ENCODE measurements around the gene SF3B3.

SF3B3 gene

DNA sequence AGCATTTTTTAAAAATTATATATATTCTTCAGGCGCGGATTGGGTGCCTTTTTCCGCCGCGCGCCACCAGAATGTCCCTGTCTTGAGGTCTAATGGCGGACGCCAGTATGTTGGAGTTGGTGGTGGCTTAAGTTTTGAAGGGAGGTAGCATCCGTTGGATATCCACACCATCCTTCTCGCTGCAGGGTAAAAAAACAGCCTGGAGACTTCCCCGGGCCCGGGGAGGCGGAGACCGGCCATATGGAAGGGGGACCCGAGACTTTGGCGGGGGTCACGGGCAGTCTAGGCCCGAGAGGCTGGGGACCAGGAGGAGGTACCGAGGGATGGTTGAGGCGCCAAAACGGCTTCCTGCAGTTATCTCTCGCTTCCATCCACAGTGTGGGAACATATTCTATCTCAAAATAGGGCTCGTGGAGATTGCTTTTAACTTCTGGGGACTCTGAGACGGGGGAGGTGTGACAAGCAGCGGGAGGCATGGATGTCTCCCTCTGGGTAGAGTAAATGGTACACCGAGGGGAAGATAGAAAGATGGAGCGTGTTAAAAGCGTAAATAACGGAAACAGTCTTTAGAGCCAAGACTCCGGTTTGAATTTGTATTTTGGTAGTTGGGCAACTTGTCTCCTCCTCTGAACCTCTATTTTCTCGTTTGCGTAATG, at the start of gene SF3B3:
Gene SF3B3 (plus strand): TSS at position 74 of the 656 bp plus-strand sequence. CDS start 2,841 bp downstream, outside the sequence.
- no peak for FAIRE-seq
- peak; percentile 28 for DNase-seq (ENCODE audit: insufficient read length, low spot score)

- DNase-seq (ENCODE audit: insufficient read length, low spot score): no peak
- FAIRE-seq: no peak
Measured at GRCh38 chr16:70474320-70475053, 49.1 kb upstream of the SF3B3 start.

DNA sequence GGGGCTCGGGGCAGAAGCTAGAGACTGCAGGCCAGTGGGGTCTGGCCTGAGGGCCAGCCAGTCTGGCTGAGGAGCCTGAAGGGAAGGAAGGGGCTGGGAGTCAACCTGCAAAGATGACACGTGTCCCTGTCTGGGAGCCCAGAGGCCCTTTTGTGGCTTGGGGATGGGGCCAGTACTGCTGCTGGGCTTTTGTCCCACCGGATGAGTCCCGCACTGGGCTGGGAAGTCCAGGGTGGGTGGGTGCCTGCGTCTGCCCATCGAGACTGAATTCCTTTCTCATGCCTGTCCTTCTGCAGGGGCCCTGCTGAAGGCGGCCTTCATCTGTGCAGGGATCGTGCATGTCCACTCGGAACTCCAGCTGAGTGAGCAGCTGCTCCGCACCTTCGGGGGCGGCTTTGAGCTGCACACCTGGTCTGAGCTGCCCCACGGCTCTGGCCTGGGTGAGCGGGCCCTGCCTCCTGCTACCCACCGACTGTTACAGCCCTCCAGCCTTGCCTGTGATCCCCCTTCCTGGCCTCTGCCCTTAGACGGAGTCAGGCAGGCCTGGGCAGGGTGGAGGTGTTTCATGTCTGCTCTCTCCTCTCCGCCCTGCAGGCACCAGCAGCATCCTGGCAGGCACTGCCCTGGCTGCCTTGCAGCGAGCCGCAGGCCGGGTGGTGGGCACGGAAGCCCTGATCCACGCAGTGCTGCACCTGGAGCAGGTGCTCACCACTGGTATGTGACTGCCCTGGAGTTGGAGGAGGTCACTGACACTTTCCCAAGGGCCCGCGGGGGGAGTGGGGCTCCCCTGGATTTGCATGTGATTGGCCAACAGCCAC, 48.4 kb upstream of the SF3B3 start:
- FAIRE-seq: no peak

GRCh38 chr16:70476272-70477020, 47.2 kb upstream of the SF3B3 start:
- DNase-seq (ENCODE audit: insufficient read length, low spot score) (peak; percentile 99), FAIRE-seq (peak; percentile 99)

More for the DNA sequence above, 48.4 kb upstream of the SF3B3 start:
- DNase-seq (ENCODE audit: insufficient read length, low spot score): no peak

DNA sequence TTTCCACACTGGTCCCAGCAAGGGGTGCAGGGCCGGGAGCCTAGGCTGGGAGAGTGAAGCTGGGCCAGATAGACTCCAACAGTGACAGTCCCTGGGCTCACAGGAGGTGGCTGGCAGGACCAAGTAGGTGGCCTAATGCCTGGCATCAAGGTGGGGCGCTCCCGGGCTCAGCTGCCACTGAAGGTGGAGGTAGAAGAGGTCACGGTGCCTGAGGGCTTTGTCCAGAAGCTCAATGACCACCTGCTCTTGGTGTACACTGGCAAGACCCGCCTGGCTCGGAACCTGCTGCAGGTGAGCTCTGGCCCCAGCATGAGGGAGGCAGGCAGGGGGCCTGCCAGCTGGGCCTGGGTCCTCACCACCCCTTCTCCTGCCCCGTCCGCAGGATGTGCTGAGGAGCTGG, 45.4 kb upstream of the SF3B3 start:
- FAIRE-seq: no peak
- DNase-seq (ENCODE audit: insufficient read length, low spot score): no peak

DNA sequence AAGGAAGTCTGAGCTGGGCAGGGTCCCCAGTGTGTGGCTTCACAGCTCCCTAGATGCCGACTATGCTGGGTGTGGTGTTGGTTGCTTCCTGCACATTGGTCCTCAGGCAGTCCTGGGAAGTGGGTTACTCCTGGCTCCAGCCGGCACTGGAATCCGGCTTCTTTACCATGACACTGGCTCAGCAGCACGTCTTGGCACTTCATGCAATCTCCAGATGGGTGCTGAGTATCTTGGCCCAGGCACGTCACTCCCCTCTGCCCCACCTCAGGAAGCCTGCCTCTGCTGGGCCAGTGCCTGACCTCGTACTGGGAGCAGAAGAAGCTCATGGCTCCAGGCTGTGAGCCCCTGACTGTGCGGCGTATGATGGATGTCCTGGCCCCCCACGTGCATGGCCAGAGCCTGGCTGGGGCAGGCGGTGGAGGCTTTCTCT, 44.7 kb upstream of the SF3B3 start:
- FAIRE-seq (no peak), DNase-seq (ENCODE audit: insufficient read length, low spot score) (no peak)

DNA sequence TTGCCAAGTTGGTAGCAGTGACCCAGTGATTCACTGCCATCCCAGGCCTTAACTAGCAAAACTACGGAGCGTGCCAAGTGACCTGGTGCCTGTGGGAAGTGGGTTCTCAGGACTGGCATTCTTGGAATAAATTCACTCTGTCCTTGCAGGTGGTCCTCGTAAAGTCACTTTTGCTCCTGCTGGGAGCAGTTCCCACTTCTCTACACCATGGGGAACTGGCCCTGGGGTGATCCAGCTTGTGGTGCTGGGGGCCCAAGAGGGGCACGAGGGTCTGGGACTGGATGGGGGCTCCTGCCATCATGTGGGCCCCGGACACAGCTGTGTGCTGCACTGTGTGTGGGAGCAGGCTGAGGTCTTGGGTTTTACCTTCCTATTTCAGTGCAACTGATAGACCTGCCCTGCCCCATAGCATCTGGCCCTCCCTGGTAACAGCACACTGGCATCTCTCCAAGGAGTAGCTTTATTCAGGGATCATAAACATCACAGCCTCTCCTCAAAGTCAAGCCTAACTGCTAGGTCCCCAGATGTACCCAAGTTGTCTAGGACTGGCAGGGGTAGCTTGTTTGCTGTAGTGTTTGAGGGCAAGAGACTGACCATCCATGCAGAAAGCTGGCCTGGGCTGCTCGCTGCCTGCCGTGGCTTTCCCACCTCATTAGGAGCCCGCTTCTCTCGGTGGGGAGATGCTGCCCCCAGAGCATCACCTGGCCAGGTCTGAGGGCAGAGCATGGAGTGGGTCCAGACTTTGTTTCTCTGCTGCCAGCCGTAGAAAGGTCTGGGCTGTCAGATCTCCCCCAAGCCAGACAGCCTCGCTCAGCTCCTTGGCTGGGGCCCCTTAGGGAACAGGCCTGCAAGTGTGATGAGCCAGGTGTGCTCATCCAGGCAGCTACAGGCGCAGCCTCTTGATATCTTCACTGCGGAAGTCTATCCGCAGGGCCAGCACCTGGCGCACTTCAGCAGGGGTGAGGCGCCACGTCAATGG, 43.2 kb upstream of the SF3B3 start:
- DNase-seq (ENCODE audit: insufficient read length, low spot score): no peak
- FAIRE-seq: no peak

DNA sequence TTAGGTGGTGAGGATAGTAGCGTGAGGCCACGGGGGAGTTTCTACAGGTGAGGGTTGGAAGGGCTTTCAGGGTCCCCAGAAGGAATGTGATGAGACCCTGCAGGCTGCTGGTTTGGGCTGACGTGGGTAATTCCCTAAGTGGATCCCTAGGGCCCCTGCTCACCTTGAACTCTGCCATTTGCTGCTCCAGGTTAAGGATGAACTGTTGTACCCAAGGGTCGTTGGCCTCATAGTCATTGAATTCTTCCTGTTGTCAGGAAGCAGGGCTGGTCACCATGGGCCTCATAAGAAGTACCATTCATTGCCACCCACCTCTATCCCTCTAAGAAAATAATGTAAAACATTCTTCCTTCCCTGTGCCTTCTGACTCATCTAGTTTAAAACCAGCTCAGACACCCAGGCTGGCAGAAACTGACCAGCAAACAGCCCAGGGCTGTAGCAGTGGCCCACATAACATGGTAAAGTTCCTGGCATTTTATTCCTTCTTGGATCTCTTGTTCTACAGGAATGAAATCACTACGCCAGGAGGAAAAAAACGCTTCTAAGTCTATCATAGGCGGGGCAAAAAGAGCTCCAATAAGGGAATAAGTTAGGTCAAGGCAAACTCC, 41.6 kb upstream of the SF3B3 start:
- FAIRE-seq: no peak
- DNase-seq (ENCODE audit: insufficient read length, low spot score): no peak

- FAIRE-seq: no peak
Measured at GRCh38 chr16:70482624-70483023, 41.0 kb upstream of the SF3B3 start.

GRCh38 chr16:70483426-70483825, 40.2 kb upstream of the SF3B3 start:
- FAIRE-seq: no peak
- DNase-seq (ENCODE audit: insufficient read length, low spot score): no peak

More at GRCh38 chr16:70482624-70483023, 41.0 kb upstream of the SF3B3 start:
- DNase-seq (ENCODE audit: insufficient read length, low spot score): no peak

DNA sequence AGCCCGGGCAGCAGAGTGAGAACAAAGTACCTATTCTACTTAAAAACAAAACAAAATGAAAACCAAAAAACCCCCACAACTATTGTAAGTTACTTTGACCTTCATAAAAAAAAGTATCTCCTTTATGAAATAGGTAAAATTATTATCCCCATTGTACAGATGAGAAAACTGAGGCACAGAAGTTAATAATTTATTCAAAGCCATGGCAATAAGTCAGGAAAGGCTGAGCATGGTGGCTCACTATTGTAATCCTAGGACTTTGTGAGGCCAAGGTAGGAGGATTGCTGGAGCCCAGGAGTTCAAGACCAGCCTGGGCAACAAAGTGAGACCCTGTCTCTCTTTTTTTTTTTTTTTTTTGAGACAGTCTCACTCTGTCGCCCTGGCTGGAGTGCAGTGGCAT, 38.7 kb upstream of the SF3B3 start:
- DNase-seq (ENCODE audit: insufficient read length, low spot score): no peak
- FAIRE-seq: no peak

GRCh38 chr16:70490261-70490660, 33.4 kb upstream of the SF3B3 start:
- FAIRE-seq (no peak), DNase-seq (ENCODE audit: insufficient read length, low spot score) (no peak)

DNA sequence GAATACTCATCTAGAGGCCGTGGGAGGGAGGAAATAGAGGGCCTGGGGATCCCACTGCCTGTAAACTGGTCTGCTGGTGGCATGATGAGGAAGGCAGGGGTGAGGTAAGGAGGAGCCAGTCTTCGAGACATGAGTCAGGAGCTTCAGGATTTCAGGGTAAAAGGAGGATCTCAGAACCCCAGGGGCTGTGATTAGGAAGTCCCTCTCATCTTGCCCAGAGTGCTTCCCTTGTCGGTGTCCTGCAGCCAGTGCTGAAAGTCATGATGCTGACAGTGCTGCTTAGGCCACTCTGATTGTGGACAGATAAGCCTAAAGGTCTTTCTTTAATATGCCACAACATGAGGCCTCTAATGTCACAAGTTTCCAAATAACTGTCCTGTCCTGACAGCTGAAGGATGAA, 29.8 kb upstream of the SF3B3 start:
- no peak for DNase-seq (ENCODE audit: insufficient read length, low spot score)
- FAIRE-seq: no peak

GRCh38 chr16:70494202-70494770, 29.3 kb upstream of the SF3B3 start:
- DNase-seq (ENCODE audit: insufficient read length, low spot score): no peak
- FAIRE-seq: peak; percentile 14

- DNase-seq (ENCODE audit: insufficient read length, low spot score) (no peak), FAIRE-seq (no peak)
Measured at GRCh38 chr16:70494777-70495176, 28.8 kb upstream of the SF3B3 start.

DNA sequence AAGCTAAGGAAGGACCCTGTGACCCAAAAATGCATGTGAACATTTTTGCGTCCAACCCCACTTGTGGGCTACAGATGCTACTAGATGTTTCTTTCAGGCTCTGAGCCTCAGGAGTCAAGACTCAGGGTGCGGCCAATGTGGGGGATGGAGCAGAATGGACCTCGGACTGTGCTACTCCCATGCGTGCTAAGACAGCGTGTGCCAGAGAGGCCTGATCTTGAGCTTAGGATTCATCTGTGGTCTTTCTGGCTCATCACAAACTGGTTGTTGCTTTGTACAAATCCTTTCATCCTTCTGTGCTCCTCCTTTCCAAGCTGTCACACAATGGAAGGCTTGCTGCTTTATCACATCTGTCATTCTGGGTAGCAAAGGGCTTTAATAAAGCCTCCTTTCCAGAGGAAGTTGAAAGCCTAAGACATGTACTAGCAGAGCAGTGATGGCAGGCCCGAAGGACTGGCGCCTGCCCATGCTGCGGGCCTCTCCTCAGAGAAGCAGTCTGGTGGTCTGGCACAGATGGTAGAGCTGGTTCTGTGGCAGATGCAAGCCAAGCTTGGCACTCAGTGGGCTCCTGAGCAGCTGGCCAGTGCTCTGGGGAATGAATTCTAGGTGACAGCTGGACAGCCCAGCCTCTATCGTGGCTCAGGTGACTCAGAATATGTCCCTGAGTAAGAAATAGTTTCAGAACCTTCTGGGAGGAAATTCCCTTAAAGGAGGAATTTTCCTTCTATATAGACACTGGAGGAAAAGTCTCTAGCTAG, 28.0 kb upstream of the SF3B3 start:
- FAIRE-seq (no peak), DNase-seq (ENCODE audit: insufficient read length, low spot score) (no peak)

GRCh38 chr16:70496513-70496912, 27.1 kb upstream of the SF3B3 start:
- DNase-seq (ENCODE audit: insufficient read length, low spot score) (no peak), FAIRE-seq (no peak)

GRCh38 chr16:70508752-70509151, 14.9 kb upstream of the SF3B3 start:
- FAIRE-seq (no peak), DNase-seq (ENCODE audit: insufficient read length, low spot score) (no peak)

Data from GM19239 (cell line).